Measurements from ENCODE around the gene SCN3A.
A peak's percentile ranks its signal among the peaks of the same experiment; 100 is the strongest.

Gene SCN3A

DNA sequence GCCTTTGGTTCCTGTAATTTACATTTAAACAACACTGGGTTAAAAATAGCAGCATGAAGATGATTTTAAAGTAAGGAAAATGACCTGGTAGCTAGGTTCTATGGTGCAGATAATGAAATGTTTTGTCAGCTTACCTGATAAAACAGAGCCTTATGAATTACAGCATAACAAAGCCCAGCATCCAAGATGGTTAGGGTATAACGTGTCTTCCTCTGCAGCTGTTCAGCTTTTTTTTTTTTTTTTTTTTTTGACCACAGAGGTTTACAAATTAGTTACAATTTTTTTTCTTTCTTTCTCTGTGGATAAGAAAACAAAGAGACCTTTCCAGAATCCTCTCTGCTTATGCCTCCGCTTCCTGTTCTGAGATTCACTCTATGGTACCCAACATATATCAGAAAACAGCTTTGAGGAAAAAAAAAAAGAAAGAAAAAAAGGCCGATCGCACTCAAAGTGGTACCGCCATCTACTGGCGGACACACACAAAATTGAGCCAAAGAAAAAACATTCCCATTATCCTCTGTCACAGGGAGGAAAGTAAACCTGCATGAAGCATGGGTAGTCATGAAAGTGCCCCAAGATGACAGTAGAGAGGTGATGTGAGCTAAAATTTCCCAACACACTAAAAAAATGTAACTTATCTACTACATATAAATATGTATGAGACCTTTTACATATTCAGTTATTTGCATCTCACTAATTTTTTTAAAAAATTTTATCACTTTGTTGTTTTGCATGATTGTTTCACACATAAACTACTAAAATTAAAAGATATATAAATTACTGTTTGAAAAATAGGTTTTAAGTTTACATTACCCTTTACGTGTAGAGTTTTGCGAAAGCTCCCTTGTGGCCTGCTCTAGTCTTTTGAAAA lies at the start of gene SCN3A:
Gene SCN3A (minus strand): TSS at position 362 of the 871 bp plus-strand sequence. CDS start 27,656 bp downstream, outside the sequence.
- H3K4me3 ChIP-seq (ENCODE audit: low read depth, low read length), result no peak within 1 kb of the TSS
- TF ChIP-seq CTCF (IDR thresholded peaks at IDR 0.05; ENCODE audit: low read depth, low read length, missing control alignments), result peak; percentile 71
- DNase-seq (ENCODE audit: low read depth), result no peak

DNA sequence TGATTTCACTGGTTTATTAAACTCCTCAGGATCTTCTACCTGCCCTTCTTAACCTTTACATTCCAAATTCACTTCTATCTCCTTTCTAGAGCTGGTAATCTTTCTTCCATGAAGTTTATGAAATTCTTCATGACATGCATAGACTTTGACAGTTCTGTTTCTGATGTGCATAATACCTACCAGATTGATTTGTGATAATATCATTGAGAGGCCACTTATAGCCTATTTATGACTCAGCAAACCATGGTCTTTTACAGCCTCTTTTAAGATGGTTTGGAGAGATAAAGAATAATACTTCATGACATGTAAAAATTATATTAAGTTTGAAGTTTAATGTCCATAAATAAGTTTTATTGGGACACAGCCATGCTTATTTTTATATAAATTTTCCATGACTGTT lies 49.3 kb upstream of the SCN3A start:
- no peak for DNase-seq (ENCODE audit: low read depth)
- no peak for TF ChIP-seq CTCF (IDR thresholded peaks at IDR 0.05; ENCODE audit: low read depth, low read length, missing control alignments)
- no peak overlapping the region for H3K4me3 ChIP-seq (ENCODE audit: low read depth, low read length)

DNA sequence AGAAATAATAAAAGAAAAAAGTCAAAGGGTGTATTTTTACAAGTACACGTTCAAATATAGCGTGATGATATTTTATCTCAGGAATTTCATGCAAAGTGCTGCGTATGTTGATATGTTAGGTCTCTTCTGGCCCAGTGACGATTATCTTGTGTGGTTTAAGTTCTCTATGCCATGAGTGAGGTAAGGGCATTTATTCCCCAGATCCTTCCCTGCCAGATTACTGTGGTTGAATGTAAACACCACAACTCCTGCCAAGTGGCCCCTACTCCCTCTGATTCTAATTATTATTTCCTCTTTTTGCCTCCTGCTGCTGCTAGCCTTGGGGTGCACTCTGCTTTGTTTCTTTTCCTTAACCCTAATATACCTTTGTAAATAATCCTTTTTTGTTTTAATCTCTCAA lies 47.5 kb upstream of the SCN3A start:
- no peak for TF ChIP-seq CTCF (IDR thresholded peaks at IDR 0.05; ENCODE audit: low read depth, low read length, missing control alignments)
- H3K4me3 ChIP-seq (ENCODE audit: low read depth, low read length), result no peak overlapping the region
- DNase-seq (ENCODE audit: low read depth), result no peak

DNA sequence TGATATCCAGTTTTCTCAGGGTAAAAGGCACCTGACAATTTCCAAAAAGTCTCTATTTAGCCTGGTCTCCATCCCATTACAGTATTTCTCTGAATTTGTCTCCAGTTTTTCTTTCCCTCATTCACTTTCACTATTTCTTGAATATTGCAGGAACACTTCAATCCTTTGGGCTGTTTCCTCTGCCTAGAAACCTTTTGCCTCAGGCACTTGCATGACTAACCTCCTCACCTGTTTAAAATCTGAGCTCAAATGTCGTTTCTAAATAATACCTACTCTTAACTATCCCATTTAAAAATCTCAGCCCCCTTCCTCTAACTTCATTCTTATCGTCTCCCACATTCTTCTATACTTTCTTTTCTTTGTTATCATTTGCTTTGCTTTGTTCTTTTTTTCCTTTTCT lies 44.4 kb upstream of the SCN3A start:
- no peak for TF ChIP-seq CTCF (IDR thresholded peaks at IDR 0.05; ENCODE audit: low read depth, low read length, missing control alignments)
- H3K4me3 ChIP-seq (ENCODE audit: low read depth, low read length), result no peak overlapping the region
- DNase-seq (ENCODE audit: low read depth), result no peak

DNA sequence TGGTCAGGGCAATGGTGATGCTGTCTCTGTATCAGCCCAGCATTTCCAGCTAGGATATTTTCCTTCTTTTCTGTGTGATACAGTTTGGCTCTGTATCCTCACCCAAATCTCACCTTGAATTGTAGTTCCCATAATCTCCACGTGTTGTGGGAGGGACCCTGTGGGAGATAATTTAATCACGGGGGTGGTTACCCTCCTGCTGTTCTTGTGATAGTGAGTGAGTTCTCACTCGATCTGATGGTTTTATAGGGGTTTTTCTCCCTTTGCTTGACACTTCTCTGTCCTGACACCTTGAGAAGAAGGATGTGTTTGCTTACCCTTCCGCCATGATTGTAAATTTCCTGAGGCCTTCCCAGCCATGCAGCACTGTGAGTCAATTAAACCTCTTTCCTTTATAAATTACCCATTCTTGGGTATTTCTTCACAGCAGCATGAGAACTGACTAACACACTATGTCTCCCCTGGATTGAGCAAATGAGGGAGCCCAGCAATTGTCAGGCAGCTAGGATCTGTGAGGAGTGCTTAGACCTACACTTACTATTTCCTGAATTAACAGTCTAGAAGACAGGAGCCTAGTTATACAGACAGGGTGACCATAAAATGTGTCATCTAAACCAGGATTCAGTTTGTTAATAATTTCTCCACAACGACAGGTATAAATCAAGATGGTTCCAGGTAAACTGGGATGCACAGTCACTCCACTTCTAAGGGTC lies 41.4 kb upstream of the SCN3A start:
- TF ChIP-seq CTCF (IDR thresholded peaks at IDR 0.05; ENCODE audit: low read depth, low read length, missing control alignments), result no peak
- no peak for DNase-seq (ENCODE audit: low read depth)
- no peak overlapping the region for H3K4me3 ChIP-seq (ENCODE audit: low read depth, low read length)

GRCh38 chr2:165240916-165241315 lies 37.1 kb upstream of the SCN3A start:
- no peak for DNase-seq (ENCODE audit: low read depth)
- TF ChIP-seq CTCF (IDR thresholded peaks at IDR 0.05; ENCODE audit: low read depth, low read length, missing control alignments), result no peak
- no peak overlapping the region for H3K4me3 ChIP-seq (ENCODE audit: low read depth, low read length)

Measured in GM12864 (cell line).